Measurements from ENCODE around the gene RAB27B. TPM values are rescaled to one million over a fixed set of nuclear protein-coding genes. Genes with fewer than 3 reads are reported as not detected.

The RAB27B gene
- total RNA-seq, 1 experiment from 2014 or later = 9.9 TPM

DNA sequence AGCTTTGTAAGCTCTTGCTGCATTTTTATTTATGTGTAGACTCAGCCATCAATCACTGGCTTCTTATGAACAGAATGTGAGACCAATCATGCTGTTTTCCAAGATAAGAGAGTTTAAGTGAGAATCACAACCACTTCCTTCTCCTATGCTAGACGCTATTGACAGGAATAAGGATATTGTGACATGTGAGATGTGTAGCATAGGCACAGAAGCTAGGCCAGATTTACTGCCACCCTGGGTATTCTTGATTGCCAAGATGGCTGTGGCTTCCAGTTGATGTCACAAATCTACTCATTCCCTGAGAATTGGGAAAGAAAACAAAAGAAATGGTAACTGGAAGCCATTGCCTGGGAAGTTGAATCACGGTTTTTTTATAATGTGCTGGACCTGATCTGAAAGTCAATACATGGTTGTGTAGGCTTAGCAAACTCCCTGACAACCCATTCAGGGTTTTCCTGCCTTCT is 49.9 kb downstream of the RAB27B start:
- POLR2A ChIA-PET (ENCODE audit: unreplicated experiment) = no interaction called here
- Histone ChIP-seq H3K4me3 (no peak overlapping the region), H3F3A (ENCODE audit: insufficient read depth, low read depth) (0 out of 2 replicates have a peak, but pooled peaks cover 8% of the 10 kb centered on the region), H3K9me2 (ENCODE audit: insufficient read depth) (no peaks in the 10 kb centered on the region), H2AFZ (no peak overlapping the region), H3K27ac (no peak overlapping the region), H3K79me2 (ENCODE audit: low read depth) (no peaks in the 10 kb centered on the region), H3K36me3 (ENCODE audit: low read depth) (peaks cover 8% of the 10 kb centered on the region; the same call in 1 of the 2 replicates), H3K27me3 (ENCODE audit: insufficient read depth, low read depth) (no peaks in the 10 kb centered on the region), H3K9me3 (ENCODE audit: insufficient read depth, low read depth) (no peaks in the 10 kb centered on the region; the same call in 1 of the 2 replicates), H3K4me2 (no peak overlapping the region), H3K4me1 (replicated peaks; ENCODE audit: insufficient read depth) (peaks cover 15% of the 10 kb centered on the region), H4K20me1 (ENCODE audit: insufficient read depth) (no peaks in the 10 kb centered on the region)
- CTCF ChIA-PET = no interaction called here
- TF ChIP-seq EZH2 (IDR thresholded peaks at IDR 0.05; ENCODE audit: low read depth) = no peak
- TF ChIP-seq, protein P1, sequence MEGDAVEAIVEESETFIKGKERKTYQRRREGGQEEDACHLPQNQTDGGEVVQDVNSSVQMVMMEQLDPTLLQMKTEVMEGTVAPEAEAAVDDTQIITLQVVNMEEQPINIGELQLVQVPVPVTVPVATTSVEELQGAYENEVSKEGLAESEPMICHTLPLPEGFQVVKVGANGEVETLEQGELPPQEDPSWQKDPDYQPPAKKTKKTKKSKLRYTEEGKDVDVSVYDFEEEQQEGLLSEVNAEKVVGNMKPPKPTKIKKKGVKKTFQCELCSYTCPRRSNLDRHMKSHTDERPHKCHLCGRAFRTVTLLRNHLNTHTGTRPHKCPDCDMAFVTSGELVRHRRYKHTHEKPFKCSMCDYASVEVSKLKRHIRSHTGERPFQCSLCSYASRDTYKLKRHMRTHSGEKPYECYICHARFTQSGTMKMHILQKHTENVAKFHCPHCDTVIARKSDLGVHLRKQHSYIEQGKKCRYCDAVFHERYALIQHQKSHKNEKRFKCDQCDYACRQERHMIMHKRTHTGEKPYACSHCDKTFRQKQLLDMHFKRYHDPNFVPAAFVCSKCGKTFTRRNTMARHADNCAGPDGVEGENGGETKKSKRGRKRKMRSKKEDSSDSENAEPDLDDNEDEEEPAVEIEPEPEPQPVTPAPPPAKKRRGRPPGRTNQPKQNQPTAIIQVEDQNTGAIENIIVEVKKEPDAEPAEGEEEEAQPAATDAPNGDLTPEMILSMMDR (conservative IDR thresholded peaks at IDR 0.05) = no peak
- DNase-seq = no peak
- intact Hi-C loops (cut with micrococcal nuclease; ENCODE audit: unreplicated experiment) = no loop called here
- BruUV-seq (replicated peaks) = no TSS peak

DNA sequence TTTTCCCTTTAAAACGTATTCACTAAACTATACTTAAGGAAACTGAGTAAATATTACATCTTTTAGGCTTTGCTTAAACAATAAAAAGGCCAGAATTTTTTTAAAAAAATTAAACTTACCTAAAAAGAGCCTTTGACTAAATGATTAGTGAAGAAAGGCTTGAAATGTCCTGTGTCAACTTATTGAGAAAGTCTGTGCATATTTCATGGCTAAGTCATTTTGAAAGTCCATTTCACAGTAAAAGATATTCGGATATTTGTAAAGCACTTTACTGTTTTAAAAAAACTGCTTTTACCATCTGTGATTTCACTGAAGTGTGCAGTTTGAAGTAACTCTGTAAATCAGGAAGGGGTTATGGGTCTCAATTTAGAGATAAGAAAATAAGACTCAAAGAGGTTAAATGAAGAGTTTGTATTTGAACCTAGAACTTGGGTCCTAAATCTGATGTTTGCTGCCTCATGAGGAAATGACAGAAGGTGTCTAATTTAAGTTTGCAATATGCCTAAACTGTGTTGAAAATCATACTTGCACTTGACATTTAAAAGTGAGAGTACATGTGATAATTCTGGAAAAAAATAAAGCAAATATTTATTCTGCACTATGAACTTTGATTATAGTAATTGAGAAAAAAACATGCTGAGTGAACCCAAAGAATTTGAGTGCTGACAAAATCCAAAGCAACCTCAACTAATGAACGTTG is 50.5 kb downstream of the RAB27B start:
- Histone ChIP-seq H3K27ac (no peak overlapping the region), H3K79me2 (ENCODE audit: low read depth) (no peaks in the 10 kb centered on the region), H3F3A (ENCODE audit: insufficient read depth, low read depth) (0 out of 2 replicates have a peak, but pooled peaks cover 8% of the 10 kb centered on the region), H3K4me1 (replicated peaks; ENCODE audit: insufficient read depth) (peaks cover 15% of the 10 kb centered on the region), H3K4me3 (no peak overlapping the region), H3K9me3 (ENCODE audit: insufficient read depth, low read depth) (no peaks in the 10 kb centered on the region; the same call in 1 of the 2 replicates), H2AFZ (no peak overlapping the region), H3K9me2 (ENCODE audit: insufficient read depth) (no peaks in the 10 kb centered on the region), H4K20me1 (ENCODE audit: insufficient read depth) (no peaks in the 10 kb centered on the region), H3K36me3 (ENCODE audit: low read depth) (peaks cover 14% of the 10 kb centered on the region; the same call in 1 of the 2 replicates), H3K27me3 (ENCODE audit: insufficient read depth, low read depth) (no peaks in the 10 kb centered on the region), H3K4me2 (no peak overlapping the region)
- ChIA-PET CTCF (no interaction called here), POLR2A (ENCODE audit: unreplicated experiment) (no interaction called here)
- TF ChIP-seq, protein P1 (conservative IDR thresholded peaks at IDR 0.05) = no peak
- TF ChIP-seq EZH2 (IDR thresholded peaks at IDR 0.05; ENCODE audit: low read depth) = no peak
- BruUV-seq (replicated peaks) = no TSS peak
- intact Hi-C loops (cut with micrococcal nuclease; ENCODE audit: unreplicated experiment) = no loop called here
- DNase-seq = no peak

DNA sequence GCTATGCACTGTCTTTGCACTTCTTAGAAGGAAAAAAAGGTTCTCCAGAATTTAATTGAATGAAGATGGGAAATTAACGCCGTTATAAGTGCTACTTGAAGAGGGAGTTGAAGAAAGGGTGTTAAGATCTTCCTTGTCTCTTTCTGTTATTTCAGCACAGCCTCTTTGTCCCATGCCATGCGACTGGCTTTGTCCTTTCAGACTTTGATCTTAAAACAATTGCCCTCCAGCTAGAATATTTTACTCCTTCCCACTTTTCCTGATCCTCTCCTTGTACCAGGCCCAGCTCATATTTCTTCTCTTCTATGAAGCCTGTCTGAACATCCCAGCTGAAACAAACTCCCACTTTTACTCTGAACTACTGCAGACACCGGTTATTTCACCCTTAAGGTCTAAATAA is 51.4 kb downstream of the RAB27B start:
- Histone ChIP-seq H3K4me1 (replicated peaks; ENCODE audit: insufficient read depth) (peaks cover 15% of the 10 kb centered on the region), H2AFZ (no peak overlapping the region), H3K79me2 (ENCODE audit: low read depth) (no peaks in the 10 kb centered on the region), H3K36me3 (ENCODE audit: low read depth) (peaks cover 20% of the 10 kb centered on the region; the same call in 1 of the 2 replicates), H3K27me3 (ENCODE audit: insufficient read depth, low read depth) (no peaks in the 10 kb centered on the region), H3F3A (ENCODE audit: insufficient read depth, low read depth) (0 out of 2 replicates have a peak, but pooled peaks cover 8% of the 10 kb centered on the region), H4K20me1 (ENCODE audit: insufficient read depth) (no peaks in the 10 kb centered on the region), H3K4me3 (no peak overlapping the region), H3K27ac (no peak overlapping the region), H3K9me2 (ENCODE audit: insufficient read depth) (no peaks in the 10 kb centered on the region), H3K9me3 (ENCODE audit: insufficient read depth, low read depth) (no peaks in the 10 kb centered on the region; the same call in 1 of the 2 replicates), H3K4me2 (no peak overlapping the region)
- ChIA-PET CTCF (no interaction called here), POLR2A (ENCODE audit: unreplicated experiment) (no interaction called here)
- TF ChIP-seq, protein P1 (conservative IDR thresholded peaks at IDR 0.05) = no peak
- no peak for TF ChIP-seq EZH2 (IDR thresholded peaks at IDR 0.05; ENCODE audit: low read depth)
- DNase-seq = no peak
- BruUV-seq (replicated peaks) = no TSS peak
- intact Hi-C loops (cut with micrococcal nuclease; ENCODE audit: unreplicated experiment) = no loop called here

Measured in PC-9 (cell line).